Measurements from ENCODE around the gene LGALS14. TPM values are rescaled to one million over a fixed set of nuclear protein-coding genes. Genes with fewer than 3 reads are reported as not detected.
A peak's percentile ranks its signal among the peaks of the same experiment; 100 is the strongest.
"Not testable (repeated sequence)": the region's sequence is repeated elsewhere in the genome, so short reads cannot be mapped to it uniquely, and the experiment has no call there.

The LGALS14 gene
- total RNA-seq, 1 donor from 2014 or later: 0.92 TPM

DNA sequence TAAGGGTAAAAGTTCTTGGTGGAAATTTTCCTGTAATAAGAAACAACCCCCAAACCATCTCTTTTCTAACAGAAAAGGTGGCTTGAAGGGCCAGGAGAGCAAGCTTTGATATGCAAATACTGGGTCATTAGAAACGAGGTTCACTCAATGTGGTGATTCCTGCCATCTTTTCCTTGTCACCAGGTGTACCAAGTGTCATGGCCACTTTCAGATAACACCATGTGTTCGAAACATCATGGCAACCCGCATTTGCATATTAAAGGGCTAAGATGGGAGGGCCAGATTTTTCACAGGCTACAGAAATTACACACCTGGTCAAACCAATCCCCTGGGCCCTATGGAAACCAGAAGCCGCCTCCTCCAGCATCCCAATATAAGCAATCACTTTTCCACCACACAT, 33.3 kb upstream of the LGALS14 start:
- H3K9me3 Mint-ChIP-seq: no peaks in the 10 kb centered on the region
- no peak for DNase-seq (ENCODE audit: low spot score in 2 of 2, unreplicated experiment in 2 of 2)
- no peak overlapping the region for H3K27ac Mint-ChIP-seq
- no peak overlapping the region for H3K4me3 Mint-ChIP-seq
- peaks cover 4% of the 10 kb centered on the region for H3K4me1 Mint-ChIP-seq
- no peaks in the 10 kb centered on the region for H3K36me3 Mint-ChIP-seq
- peaks cover 42% of the 10 kb centered on the region for H3K27me3 Mint-ChIP-seq (ENCODE audit: low read depth)
- TF ChIP-seq, protein P1, sequence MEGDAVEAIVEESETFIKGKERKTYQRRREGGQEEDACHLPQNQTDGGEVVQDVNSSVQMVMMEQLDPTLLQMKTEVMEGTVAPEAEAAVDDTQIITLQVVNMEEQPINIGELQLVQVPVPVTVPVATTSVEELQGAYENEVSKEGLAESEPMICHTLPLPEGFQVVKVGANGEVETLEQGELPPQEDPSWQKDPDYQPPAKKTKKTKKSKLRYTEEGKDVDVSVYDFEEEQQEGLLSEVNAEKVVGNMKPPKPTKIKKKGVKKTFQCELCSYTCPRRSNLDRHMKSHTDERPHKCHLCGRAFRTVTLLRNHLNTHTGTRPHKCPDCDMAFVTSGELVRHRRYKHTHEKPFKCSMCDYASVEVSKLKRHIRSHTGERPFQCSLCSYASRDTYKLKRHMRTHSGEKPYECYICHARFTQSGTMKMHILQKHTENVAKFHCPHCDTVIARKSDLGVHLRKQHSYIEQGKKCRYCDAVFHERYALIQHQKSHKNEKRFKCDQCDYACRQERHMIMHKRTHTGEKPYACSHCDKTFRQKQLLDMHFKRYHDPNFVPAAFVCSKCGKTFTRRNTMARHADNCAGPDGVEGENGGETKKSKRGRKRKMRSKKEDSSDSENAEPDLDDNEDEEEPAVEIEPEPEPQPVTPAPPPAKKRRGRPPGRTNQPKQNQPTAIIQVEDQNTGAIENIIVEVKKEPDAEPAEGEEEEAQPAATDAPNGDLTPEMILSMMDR (IDR thresholded peaks at IDR 0.05; ENCODE audit: unreplicated experiment): no peak

DNA sequence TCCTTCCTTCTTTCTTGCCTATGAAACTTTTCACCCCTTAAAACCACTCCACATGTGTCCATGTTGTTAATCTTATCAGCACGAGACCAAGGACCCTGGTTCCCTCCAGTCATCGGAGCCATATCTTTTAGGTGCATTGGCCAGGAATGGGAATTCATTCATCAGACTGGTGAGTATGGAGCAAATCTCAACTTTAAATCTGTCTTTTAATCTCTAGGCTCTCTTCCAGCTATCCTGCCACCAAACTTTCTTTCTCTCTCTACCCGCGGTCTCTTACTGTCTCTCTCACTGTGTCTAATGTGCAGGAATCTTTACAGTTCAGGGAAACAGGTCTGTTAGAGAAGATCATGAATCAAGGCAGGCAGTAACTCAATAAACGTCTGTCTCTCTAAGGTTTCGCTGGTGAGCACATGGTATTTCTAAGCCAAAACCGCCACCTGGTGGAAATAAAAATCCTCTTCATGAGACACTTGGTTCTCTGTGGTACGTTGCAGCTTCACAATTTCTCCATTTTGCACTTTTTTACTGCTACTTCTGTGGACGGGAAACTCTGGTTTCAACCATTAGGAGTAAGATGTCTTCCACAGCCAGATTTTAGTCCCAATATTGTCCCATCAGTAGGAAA, 32.4 kb upstream of the LGALS14 start:
- TF ChIP-seq, protein P1 (IDR thresholded peaks at IDR 0.05; ENCODE audit: unreplicated experiment): peak; percentile 72
- Mint-ChIP-seq H3K4me1 (peaks cover 4% of the 10 kb centered on the region), H3K27me3 (ENCODE audit: low read depth) (peaks cover 42% of the 10 kb centered on the region), H3K27ac (no peak overlapping the region), H3K9me3 (no peaks in the 10 kb centered on the region), H3K36me3 (no peaks in the 10 kb centered on the region), H3K4me3 (no peak overlapping the region)
- DNase-seq (ENCODE audit: low spot score in 2 of 2, unreplicated experiment in 2 of 2): no peak

DNA sequence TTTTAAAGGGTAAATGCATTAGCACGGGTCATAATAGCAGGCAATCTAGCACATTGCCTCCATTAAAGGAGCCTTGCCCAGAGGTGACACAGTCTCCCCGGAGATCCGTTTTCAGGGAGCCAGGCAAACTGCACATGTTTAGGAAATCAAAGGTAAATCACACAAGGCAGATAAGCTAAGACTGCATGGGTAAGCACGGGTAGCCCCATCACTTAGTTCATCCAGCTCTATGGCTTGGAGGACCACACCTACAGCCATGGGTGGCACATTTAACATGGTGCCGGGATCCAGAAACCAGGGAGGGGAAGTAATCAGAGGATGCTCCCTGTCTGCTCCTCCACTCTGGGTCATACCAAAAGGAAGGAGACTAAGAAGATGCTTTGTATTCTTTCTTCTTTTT, 31.8 kb upstream of the LGALS14 start:
- TF ChIP-seq, protein P1 (IDR thresholded peaks at IDR 0.05; ENCODE audit: unreplicated experiment): no peak
- Mint-ChIP-seq H3K4me1 (peaks cover 4% of the 10 kb centered on the region), H3K36me3 (no peaks in the 10 kb centered on the region), H3K27me3 (ENCODE audit: low read depth) (peaks cover 39% of the 10 kb centered on the region), H3K27ac (no peak overlapping the region), H3K4me3 (no peak overlapping the region), H3K9me3 (no peaks in the 10 kb centered on the region)
- no peak for DNase-seq (ENCODE audit: low spot score in 2 of 2, unreplicated experiment in 2 of 2)

DNA sequence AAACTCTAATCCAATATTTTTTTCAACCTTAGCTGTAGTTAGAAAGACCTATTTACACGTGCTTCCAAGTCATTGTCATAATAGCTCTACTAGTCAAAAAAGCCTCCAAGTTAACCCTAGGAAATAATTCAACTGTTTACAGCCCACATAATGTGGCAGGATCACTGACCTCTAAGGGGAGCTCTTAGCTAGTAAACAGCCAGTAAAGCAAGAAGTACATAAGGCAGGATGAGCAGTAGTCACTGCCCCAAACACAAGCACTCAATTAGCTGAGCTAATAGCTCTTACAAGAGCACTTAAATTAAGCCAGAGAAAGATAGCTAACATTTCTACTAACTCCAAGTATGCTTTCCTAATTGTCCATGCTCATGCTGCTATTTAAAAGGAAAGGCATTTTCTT, 30.4 kb upstream of the LGALS14 start:
- H3K4me3 Mint-ChIP-seq; H3K9me3 Mint-ChIP-seq; H3K36me3 Mint-ChIP-seq; H3K27ac Mint-ChIP-seq; H3K4me1 Mint-ChIP-seq; DNase-seq (ENCODE audit: low spot score in 2 of 2, unreplicated experiment in 2 of 2): not testable (repeated sequence)
- peaks cover 45% of the 10 kb centered on the region for H3K27me3 Mint-ChIP-seq (ENCODE audit: low read depth)

DNA sequence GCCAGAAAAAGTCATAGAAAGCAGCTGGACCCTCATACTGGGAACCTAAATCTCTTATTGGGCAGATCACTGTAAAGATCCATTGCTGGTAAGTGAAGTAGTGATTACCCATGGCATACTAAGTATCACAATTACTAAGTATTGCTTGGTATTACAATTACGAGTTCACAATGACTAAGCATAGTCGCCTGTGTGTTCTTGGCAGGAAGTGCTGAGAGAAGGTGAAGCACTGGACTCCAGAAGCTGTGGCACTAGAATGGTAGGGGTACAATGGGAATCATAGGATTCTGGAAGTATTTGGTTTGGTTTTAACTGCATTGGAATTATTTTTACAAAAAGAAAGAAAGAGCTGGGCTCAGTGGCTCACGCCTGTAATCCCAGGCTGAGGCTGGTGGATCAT, 28.3 kb upstream of the LGALS14 start:
- no peaks in the 10 kb centered on the region for H3K36me3 Mint-ChIP-seq
- peaks cover 46% of the 10 kb centered on the region for H3K27me3 Mint-ChIP-seq (ENCODE audit: low read depth)

More for the DNA sequence above, 28.3 kb upstream of the LGALS14 start:
- H3K9me3 Mint-ChIP-seq: no peaks in the 10 kb centered on the region
- no peak for DNase-seq (ENCODE audit: low spot score in 2 of 2, unreplicated experiment in 2 of 2)
- no peak overlapping the region for H3K27ac Mint-ChIP-seq
- peaks cover 4% of the 10 kb centered on the region for H3K4me1 Mint-ChIP-seq
- no peak overlapping the region for H3K4me3 Mint-ChIP-seq
- TF ChIP-seq, protein P1 (IDR thresholded peaks at IDR 0.05; ENCODE audit: unreplicated experiment): no peak

Data from mesothelial cell of epicardium (in vitro differentiated cells).